Adrenal gland (tissue), 12 donors: ENCODE data around the gene TRIAP1. TPM values are rescaled to one million over a fixed set of nuclear protein-coding genes. Genes with fewer than 3 reads are reported as not detected.

Experiments
- DNase-seq, 7 donors: peaks; one replicate each; pipeline ENCODE4 v3.0.0-alpha.2; 2019 to 2020
- H3K27ac ChIP-seq, 5 donors: fragments of 200-600 bp; sonication (generic) in 4 of 5; 1 replicate in 3 of 5; 2 replicates in 2 of 5; pipeline versions ENCODE4 v1.5.1 to v1.8.0; 2016 to 2020; ENCODE audit warnings: mild to moderate bottlenecking in 1 of 5
- H3K27me3 ChIP-seq: fragments of 200-600 bp; 2 replicates; pipeline ENCODE4 v1.8.0; 2021
- H3K36me3 ChIP-seq, 2 donors: fragments of 200-600 bp; replicated peaks in 1 of 2; 1 replicate in 1 of 2; 2 replicates in 1 of 2; pipeline versions ENCODE4 v1.5.1 to v1.8.0; 2018 to 2022
- H3K4me1 ChIP-seq, 2 donors: fragments of 200-600 bp; replicated peaks in 1 of 2; 1 replicate in 1 of 2; 2 replicates in 1 of 2; pipeline versions ENCODE4 v1.5.1 to v1.8.0; 2018 to 2021
- H3K4me3 ChIP-seq, 4 donors: fragments of 200-600 bp; sonication (generic) in 3 of 4; one replicate each; pipeline ENCODE4 v1.5.1; 2016 to 2018
- H3K9me3 ChIP-seq, 3 donors: fragments of 200-600 bp; sonication (generic) in 1 of 3; replicated peaks in 1 of 3; 1 replicate in 2 of 3; 2 replicates in 1 of 3; pipeline versions ENCODE4 v1.5.1 to v1.8.0; 2016 to 2021
- POLR2A ChIP-seq, 2 donors: fragments of 450-650 bp; IDR thresholded peaks; one replicate each; pipeline ENCODE4 v1.6.1; 2017; ENCODE audit warnings: antibody characterized with exemption in 2 of 2, mild to moderate bottlenecking in 2 of 2, moderate library complexity in 1 of 2
- WGBS, 4 donors: extraction: QIAGEN DNeasy Blood & Tissue Kit in 2 of 4; methylation state at CpG; one replicate each; pipeline versions ENCODE4 v1.1.5 to v1.1.7; 2013 to 2017; 5-methylcytosine and 5-hydroxymethylcytosine counted together
- intact Hi-C, 2 donors: fragments of 100-400 bp; cut with DNase I; formaldehyde crosslinking; loops; one replicate each; pipeline versions ENCODE4 v1.14.1 to v1.15.0; 2022 to 2023
- polyA plus RNA-seq, 3 donors: library from polyadenylated mRNA; stranded (reverse); fragments of 200-250 nt in 2 of 3; fragments of 350-450 nt in 1 of 3; fragmentation: Illumina TruSeq in 1 of 3; extraction: RNeasy Lipid Tissue Mini Kit (QIAGEN cat#74804) in 1 of 3; gene quantifications; one replicate each; pipeline ENCODE4 v1.2.3, GENCODE V29; 2013 to 2014
- total RNA-seq, 9 donors: library from RNA; depleted of rRNA in 4 of 9; stranded (reverse); fragments of >200 nt in 4 of 9; fragments of 120-200 nt in 1 of 9; fragmentation: NEBNext Ultra II Directional in 1 of 9; extraction: Animal tissue kit (Norgen Biotek cat#: 25700) in 1 of 9; gene quantifications; one replicate each; pipeline versions ENCODE4 v1.1.0 to v1.2.4, GENCODE V29; 2013 to 2023
- TF ChIP-seq, protein P1 (sequence below), 6 experiments: fragments of 450-650 bp in 4 of 6; fragments of 200-600 bp in 2 of 6; sonication (generic) in 1 of 6; IDR thresholded peaks; 1 replicate in 5 of 6; 2 replicates in 1 of 6; pipeline versions ENCODE4 v1.5.1 to v1.8.0; 2016 to 2021; ENCODE audit warnings: antibody characterized with exemption in 6 of 6, mild to moderate bottlenecking in 2 of 6, moderate library complexity in 1 of 6
- donor health status: healthy with polysubstance abuse.
- donor health status: Bipolar disorder and iron deficiency.
- donor health status: DM: yes; HTN: yes; CAD: no.
- donor health status: DM: no; HTN: no; CAD: no.
- donor health status: DM: no; HTN: no; CAD: no.
- donor health status: DM: yes; HTN: yes; CAD: no.

TRIAP1 gene
- total and polyA plus RNA-seq, 12 donors: 8.2 to 53.5 (median 19.9) TPM

DNA sequence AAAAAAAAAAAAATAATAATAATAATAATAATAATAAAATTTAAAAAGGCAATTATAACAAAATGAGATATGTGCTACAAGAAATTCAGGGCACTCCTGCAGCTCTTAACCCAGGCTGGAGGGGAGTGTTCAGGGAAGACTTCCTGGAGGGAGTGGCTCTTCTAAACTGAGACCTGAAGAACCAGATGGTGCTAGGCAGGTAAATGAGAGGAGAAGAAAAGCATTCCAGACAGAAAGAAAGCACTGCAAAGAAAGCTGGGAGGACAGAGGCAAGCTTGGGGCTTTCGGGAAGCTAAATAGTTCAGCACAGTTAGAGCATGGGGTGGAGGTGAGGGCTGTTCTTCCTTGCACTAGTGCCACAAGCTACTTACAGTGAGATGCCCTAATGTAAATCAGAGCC, 33.3 kb upstream of the TRIAP1 start:
- H3K27me3 ChIP-seq: no peaks in the 10 kb centered on the region
- no peak for DNase-seq
- H3K4me3 ChIP-seq: no peak overlapping the region
- peaks cover 0 to 5% of the 10 kb centered on the region in 2 donors for H3K4me1 ChIP-seq
- H3K36me3 ChIP-seq: no peaks in the 10 kb centered on the region
- WGBS, 4 donors: 83 to 100% (median 96%) methylated on average over 1 of the region's 1 CpG
- no peak overlapping the region for H3K27ac ChIP-seq
- intact Hi-C loops: no loop called here
- TF ChIP-seq, protein P1, sequence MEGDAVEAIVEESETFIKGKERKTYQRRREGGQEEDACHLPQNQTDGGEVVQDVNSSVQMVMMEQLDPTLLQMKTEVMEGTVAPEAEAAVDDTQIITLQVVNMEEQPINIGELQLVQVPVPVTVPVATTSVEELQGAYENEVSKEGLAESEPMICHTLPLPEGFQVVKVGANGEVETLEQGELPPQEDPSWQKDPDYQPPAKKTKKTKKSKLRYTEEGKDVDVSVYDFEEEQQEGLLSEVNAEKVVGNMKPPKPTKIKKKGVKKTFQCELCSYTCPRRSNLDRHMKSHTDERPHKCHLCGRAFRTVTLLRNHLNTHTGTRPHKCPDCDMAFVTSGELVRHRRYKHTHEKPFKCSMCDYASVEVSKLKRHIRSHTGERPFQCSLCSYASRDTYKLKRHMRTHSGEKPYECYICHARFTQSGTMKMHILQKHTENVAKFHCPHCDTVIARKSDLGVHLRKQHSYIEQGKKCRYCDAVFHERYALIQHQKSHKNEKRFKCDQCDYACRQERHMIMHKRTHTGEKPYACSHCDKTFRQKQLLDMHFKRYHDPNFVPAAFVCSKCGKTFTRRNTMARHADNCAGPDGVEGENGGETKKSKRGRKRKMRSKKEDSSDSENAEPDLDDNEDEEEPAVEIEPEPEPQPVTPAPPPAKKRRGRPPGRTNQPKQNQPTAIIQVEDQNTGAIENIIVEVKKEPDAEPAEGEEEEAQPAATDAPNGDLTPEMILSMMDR (IDR thresholded peaks at IDR 0.05): no peak
- TF ChIP-seq POLR2A (IDR thresholded peaks at IDR 0.05): no peak
- H3K9me3 ChIP-seq: no peaks in the 10 kb centered on the region

DNA sequence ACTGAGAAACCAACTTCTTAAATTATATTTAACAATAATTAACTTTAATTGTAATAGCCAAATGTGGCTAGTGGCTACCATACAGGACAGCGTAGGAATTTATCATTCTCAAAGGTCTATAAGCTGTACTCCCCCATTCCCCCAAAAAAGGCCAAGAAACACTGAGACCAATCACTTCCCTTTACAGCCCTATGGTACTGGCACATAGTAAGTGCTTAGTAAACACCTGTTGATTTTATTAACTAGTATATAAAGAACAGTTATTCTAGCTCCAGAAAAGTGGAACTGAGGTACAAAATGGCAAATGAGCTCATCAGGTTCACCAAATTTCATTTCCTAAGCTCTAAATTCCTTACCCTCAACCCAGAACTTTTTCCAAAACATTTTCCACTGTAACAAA, 29.5 kb upstream of the TRIAP1 start:
- no peak for DNase-seq
- Histone ChIP-seq H3K27me3 (no peaks in the 10 kb centered on the region), H3K27ac (no peak overlapping the region), H3K4me1 (peaks cover under 1 to 16% of the 10 kb centered on the region in 2 donors), H3K9me3 (no peaks in the 10 kb centered on the region), H3K36me3 (no peaks in the 10 kb centered on the region), H3K4me3 (no peak overlapping the region)
- TF ChIP-seq, protein P1 (IDR thresholded peaks at IDR 0.05): no peak
- no peak for TF ChIP-seq POLR2A (IDR thresholded peaks at IDR 0.05)
- WGBS, 4 donors: 95 to 100% (median 98%) methylated on average over 1 of the region's 1 CpG
- intact Hi-C loops: no loop called here

DNA sequence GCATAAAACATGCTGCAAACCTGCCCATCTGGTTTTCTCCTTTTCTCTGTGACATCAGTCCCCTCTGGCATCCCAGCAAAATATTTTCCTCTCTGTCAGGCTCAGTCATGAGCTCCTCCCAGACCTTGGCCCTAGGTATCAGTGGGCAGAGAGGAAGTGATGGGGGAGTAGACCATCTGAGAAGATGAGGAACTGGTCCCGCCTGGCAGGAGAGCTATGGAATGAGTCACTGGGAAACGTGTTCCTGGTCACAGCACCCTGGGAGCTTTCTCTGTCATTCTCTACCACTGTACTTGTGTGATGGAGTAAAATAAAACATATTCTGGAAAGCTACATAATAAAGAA, 28.4 kb upstream of the TRIAP1 start:
- peak; percentile 42 to 78 (median 52) for DNase-seq

DNA sequence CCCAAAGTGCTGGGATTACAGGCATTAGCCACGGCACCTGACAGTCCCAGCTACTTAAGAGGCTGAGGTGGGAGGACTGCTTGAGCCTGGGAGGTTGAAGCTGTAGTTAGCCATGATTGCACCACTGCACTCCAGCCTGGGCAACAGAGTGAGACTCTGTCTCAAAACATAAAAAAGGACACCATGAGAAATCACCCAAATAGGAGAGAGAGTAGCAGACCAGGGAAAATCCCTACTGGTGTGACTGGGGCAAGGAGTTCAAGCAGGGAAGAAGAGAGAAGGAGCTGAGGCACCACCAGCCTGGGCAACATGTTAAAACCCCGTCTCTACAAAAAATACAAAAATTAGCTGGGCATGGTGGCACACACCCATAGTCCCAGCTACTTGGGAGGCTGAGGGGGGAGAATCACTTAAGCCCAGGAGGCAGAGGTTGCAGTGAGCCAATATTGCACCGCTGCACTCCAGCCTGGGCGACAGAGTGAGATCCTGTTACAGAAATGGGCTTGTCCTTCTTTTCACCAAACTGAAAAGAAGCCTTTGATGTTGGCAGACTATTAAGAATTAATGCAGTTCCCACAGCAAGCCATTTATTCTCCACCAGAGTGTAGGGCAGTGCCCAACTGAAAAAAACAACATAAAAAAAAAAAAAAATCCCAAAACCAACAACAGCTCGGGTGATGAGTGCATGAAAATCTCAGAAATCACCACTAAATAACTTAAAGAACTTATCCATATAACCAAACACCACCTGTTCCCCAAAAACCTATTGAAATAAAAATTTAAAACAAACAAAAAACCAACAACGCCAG, 27.8 kb upstream of the TRIAP1 start:
- H3K9me3 ChIP-seq: no peaks in the 10 kb centered on the region
- DNase-seq: no peak
- WGBS, 4 donors: 71 to 81% (median 78%) methylated on average over 6 of the region's 6 CpGs
- no peaks in the 10 kb centered on the region for H3K36me3 ChIP-seq
- peak overlapping the region in 1 of 5 donors; percentile 19 for H3K27ac ChIP-seq
- peaks cover 6 to 22% of the 10 kb centered on the region in 2 donors for H3K4me1 ChIP-seq
- no peak overlapping the region for H3K4me3 ChIP-seq
- intact Hi-C loops: no loop called here
- H3K27me3 ChIP-seq: no peaks in the 10 kb centered on the region
- TF ChIP-seq, protein P1 (IDR thresholded peaks at IDR 0.05): no peak
- TF ChIP-seq POLR2A (IDR thresholded peaks at IDR 0.05): no peak

More for the DNA sequence above, 28.4 kb upstream of the TRIAP1 start:
- H3K4me1 ChIP-seq: peaks cover 6 to 22% of the 10 kb centered on the region in 2 donors
- 4 to 29% (median 15%) methylated on average over 2 of the region's 2 CpGs for WGBS, 4 donors
- intact Hi-C loops: no loop called here
- TF ChIP-seq, protein P1 (IDR thresholded peaks at IDR 0.05): no peak
- no peak for TF ChIP-seq POLR2A (IDR thresholded peaks at IDR 0.05)
- H3K27ac ChIP-seq: peak overlapping the region in 1 of 5 donors; percentile 19
- no peak overlapping the region for H3K4me3 ChIP-seq
- H3K27me3 ChIP-seq: no peaks in the 10 kb centered on the region
- H3K9me3 ChIP-seq: no peaks in the 10 kb centered on the region
- H3K36me3 ChIP-seq: no peaks in the 10 kb centered on the region
